Skin of body (tissue), 2 donors: ENCODE results near the gene RANBP1. TPM values are rescaled to one million over a fixed set of nuclear protein-coding genes. Genes with fewer than 3 reads are reported as not detected.

ENCODE experiments used
- DNase-seq: peaks from one replicate; lab custom pipeline; 2025; lab: John Stamatoyannopoulos, UW
- total RNA-seq: library from RNA; depleted of rRNA; stranded (reverse); fragments of >200 nt; gene quantifications from one replicate; pipeline ENCODE4 v1.2.3, GENCODE V29; 2014

The RANBP1 gene
- total RNA-seq, 1 donor from 2014 or later, result 75.1 TPM

DNA sequence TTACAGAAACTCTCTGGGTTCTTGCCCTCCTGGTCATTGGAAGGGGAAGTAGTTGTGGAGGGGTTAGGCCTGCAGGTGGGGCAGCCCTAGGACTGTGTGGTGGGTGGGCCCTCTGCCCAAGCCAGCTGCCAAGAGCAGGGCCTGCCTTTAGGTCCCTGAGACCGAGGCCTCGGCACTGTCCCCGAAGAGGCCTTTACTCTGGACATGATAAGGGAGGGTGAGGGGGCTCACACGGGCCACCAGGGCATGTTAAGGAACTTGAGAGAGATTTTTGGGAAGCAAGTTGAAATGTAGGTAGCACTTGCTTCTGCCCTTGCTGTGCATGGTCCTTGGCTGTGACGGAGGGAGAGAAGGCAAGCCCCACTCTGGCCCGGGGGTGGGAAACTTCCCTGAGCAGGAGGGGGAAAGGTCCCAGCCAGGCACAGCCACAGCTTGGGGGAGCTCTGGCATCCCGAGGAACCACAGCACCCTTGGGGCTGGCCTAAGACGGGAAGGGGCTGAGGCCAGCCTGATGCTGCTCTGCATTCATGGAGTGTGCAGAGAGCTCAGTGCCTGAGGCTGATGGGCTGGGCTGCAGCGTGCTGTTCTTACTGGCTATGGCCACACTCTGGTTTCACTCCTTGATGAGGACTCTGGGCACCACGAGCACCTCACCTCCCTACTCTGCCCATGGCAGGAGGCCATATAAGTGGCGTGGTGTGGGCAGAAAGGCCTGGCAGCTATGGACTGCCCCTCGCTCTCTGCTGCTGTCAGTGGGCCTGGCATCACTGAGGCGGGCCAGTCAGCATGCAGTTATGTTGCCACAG is 7.8 kb upstream of the RANBP1 start:
- no peak for DNase-seq

- DNase-seq, result no peak
Observed at GRCh38 chr22:20108757-20109230, 7.1 kb upstream of the RANBP1 start.

DNA sequence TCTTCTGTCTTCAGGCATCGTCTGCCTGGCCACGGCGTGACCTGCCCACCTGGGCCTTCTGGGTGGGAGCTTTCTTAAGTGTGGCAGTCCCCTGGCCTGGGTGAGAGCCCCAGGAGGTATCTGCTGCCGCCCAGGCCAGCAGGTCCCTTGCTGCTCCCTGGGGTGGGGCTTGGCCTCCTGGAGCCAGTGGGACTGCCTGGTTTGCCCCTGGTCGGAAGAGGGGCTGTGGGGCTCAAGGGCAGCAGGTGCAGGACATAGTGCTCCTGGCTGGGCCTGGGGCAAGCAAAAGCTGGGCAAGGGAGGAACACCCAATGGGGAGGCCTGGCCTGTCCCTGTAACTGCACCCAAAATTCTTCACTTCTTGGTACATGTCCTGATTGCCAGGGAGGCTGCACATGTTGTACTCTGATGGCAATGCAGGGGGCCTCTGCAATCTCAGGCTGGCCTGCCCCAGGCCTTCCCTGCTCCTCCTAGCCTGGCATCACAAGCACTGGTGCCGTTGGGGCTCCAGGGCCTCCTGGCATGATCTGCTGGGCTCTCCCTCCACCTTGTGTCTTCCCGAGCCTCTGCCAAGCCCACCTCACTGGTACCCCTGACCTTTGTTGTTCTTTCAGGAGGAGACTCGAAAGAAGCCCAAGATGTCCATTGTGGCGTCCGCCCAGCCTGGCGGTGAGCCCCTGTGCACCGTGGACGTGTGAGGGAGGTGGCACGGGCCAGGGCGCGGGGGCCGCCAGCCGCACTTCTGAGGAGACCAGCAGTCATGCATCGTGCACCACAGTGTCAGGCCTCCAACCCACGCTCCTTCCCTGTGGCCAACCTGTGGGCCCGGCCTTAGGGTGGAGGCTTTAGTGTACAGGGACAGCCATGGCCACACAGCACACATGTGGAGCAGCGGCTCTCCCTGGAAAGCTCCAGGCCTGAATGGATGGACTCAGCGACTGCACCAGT is 6.2 kb upstream of the RANBP1 start:
- DNase-seq, result no peak

- no peak for DNase-seq
Observed at GRCh38 chr22:20110359-20110985, 5.4 kb upstream of the RANBP1 start.

- no peak for DNase-seq
Observed at GRCh38 chr22:20111045-20111688, 4.7 kb upstream of the RANBP1 start.

DNA sequence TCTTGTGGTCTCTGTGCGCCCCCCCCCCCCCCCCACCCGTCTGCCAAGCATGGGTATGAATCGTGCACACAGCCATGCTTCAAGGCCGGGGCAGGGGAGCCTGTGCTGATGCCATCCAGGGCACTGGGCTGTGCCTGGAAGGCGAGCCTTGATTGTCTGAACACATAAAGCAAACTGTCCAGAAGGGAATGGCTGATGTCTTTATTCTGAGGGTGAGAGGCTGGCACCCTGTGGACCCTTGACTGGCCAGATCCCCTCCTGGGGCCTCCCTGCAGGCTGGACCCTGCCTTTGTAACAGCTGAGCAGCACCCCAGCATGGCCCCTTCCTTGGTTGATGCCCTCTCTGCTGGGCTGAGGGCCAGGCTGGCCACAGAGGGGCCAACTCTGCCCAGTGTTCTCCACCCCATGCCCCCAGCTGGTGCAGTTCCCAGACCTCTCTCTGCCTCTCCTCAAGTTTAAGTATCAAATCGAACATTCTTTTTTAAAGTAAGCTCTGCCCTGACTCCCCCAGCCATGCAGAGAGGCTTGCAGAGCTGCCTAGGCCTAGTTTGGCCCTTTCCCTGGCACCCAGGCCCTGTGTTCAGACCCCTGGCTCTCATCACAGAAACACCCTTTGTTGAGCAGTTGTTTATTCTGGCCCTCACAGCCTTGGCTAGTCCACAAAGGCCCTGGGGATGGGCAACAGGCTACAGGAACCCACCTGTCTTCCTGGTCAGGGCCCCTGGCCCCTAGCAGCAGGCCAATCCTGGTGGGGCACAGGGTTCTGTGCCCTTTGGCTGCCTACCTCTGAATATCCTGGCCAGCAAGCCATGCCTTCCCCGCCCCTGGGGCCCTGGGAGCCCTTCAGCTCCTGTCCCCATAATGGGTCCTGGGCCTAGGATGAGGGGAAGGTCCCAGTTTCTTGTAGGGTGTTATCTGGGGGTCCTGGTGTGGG is 3.9 kb upstream of the RANBP1 start:
- no peak for DNase-seq

DNA sequence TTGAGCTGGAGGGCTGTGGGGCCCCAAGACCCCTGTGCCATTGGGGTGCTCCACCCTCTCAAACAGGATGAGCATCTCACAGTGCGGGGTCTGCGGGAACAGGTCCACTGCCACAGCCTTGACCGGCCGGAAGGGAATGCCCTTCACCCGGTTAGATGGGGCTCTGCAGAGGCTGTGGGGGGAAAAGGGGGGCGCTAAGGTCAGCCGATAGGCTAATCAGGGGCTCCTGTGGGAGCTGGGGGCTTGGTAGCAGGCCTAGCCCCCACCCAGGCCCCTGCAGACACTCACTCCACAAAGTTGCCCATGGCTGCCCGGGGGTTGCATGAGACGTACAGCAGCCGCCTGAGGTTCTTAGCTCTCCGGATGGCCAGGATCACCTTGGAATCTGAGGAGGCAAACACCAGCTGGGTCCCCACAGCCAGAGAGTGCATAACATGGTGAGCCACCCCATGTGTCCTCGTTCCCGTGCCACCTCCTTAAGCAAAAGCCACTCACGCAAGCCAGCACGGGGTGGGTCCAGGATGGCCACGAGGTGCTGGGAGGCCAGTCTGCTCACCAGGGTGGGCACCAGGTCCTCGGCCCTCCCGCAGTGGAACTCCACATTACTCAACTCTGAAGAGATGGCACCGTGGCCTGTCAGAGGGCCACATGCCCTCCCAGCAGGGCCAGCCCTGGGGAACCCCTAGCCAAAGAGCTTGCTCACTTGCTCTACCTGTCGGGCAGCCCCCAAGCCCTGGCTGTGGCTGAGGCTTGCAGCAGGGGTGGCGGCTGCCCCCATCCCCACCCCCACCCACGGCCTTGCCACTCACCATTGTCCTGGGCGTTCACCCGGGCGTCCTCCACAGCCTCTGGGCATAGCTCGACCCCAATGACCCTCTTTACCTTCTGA is 3.0 kb upstream of the RANBP1 start:
- no peak for DNase-seq

- no peak for DNase-seq
Observed at GRCh38 chr22:20113551-20114310, 2.2 kb upstream of the RANBP1 start.

DNA sequence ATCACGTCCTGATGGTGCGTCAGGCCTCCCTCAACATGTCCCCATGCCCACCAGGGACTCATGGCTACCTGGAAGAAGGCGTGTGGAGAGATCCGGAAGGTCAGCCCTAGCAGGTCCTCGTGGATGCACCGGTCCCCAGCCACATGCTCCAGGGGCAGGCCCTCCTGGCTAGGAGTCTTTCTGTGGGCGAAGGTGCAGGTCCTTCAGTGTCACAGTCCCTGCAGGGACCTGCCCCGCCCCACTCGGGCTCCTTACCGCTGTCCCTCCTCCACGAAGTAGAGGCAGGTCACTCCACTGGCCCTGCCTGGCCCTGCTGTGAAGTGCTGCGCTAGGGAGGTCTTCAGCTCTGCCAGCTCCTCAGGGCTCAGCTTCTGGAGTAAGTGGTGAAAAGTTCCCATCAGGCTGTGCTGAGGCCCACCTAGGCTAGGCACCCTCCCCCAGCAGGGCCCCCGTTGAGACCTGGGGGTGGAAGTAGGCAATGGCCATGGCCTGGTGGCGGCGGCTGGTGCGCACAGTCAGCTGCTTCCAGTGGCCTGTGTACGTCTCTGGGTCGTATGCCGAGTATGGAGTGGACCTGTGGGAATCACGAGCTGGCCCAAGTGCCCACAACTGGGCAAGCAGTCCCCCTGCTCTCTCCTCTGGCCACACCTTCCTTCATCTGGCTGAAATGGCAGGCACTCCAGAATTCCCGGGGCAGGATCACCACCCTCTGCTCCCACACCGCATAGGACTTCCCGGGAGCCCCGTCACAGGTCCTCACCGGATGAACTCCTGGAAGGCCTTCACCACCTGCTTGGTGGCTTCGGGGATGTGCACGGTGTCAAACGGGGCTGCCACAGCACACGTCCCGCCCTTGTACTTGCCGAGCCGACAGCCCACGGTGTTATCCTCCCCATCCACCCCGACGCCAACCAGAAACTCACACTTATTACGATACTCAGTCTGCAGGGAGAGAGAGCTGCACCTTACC is 1.1 kb upstream of the RANBP1 start:
- no peak for DNase-seq

GRCh38 chr22:20116376-20116950 is 559 bp downstream of the RANBP1 start:
- no peak for DNase-seq

- DNase-seq, result peak; percentile 98
Observed at GRCh38 chr22:20116951-20117632, 1.2 kb downstream of the RANBP1 start, which contains the start of gene TRMT2A. TRMT2A (minus strand) TSS chr22:20117226; CDS start chr22:20116906, 320 bp downstream.

DNA sequence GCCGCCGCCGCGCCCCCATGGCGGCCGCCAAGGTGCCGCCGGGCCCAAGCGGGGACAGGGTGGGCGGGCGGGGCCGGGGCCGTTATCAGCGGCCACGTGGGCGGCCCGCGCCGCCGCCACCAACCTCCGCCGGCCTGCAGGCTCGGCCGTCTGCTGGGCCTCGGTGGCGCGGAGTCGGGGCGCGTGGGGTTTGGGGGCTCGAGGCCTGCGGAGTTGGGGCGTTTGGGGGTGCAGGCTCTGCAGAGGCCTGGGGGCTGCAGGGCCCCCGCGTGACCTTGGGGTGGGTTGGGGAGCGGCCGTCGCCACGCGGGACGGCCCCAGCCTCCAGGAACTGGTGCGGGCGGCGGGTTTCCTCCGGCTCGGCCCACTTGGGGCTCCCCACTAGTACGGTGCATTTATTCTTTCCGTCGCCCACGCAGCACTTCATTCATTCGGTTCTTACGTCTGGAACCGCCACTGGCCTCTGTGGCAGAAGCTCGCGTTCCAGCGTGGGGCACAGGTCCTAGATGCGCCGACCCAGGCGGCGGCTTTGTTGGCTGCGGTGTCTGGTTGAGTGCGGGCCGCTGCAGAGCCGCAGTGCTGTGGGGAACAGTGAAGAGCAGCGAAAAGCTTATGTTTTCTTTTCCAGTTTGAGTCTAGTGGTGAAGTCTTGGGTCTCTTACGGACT is 1.9 kb downstream of the RANBP1 start:
- DNase-seq, result no peak

GRCh38 chr22:20118300-20119020 is 2.6 kb downstream of the RANBP1 start:
- no peak for DNase-seq

GRCh38 chr22:20121856-20122415 is 6.0 kb downstream of the RANBP1 start:
- DNase-seq, result no peak
